ENCODE data around the gene INPP5A.

GRCh38 chr10:132626761-132627665 lies 89.4 kb downstream of the INPP5A start:
- TF ChIP-seq CTCF (conservative IDR thresholded peaks at IDR 0.05) (no peak), ZFX (IDR thresholded peaks at IDR 0.05) (no peak)
